SU-DHL-6 (cell line): ENCODE measurements around the gene SKA2.

Source experiments
- CTCF ChIP-seq: fragments of 200-600 bp; sonication (generic); IDR thresholded peaks from one replicate; pipeline ENCODE4 v1.5.1; 2017; ENCODE audit warnings: antibody characterized with exemption, mild to moderate bottlenecking, low read length, moderate library complexity; ENCODE audit not compliant: insufficient read depth, poor library complexity, severe bottlenecking
- EZH2phosphoT487 ChIP-seq: fragments of 200-600 bp; sonication (generic), shearing (Covaris generic); conservative IDR thresholded peaks from 2 replicates; pipeline ENCODE4 v1.6.1; 2018; ENCODE audit warnings: mild to moderate bottlenecking, antibody characterized with exemption, low read length, moderate library complexity, mixed read lengths

GRCh38 chr17:59186850-59187249 lies 31.9 kb upstream of the SKA2 start:
- TF ChIP-seq CTCF (no peak), EZH2phosphoT487 (no peak)
